LHCN-M2 (cell line): ENCODE data around the gene GALE. TPM values are rescaled to one million over a fixed set of nuclear protein-coding genes. Genes with fewer than 3 reads are reported as not detected.
"Not testable (repeated sequence)": the region's sequence is repeated elsewhere in the genome, so short reads cannot be mapped to it uniquely, and the experiment has no call there.

Experiments used
- DNase-seq: peaks from one replicate; pipeline ENCODE4 v3.0.0-alpha.2; 2012; ENCODE audit warnings: low read depth
- polyA plus RNA-seq: library from polyadenylated mRNA; unstranded; fragments of >200 nt; gene quantifications from one replicate; pipeline ENCODE4 v1.2.1, GENCODE V29; 2012; ENCODE audit warnings: missing spikeins
- total RNA-seq: library from RNA; depleted of rRNA; stranded (reverse); fragments of >200 nt; gene quantifications from 2 replicates; pipeline ENCODE4 v1.2.3, GENCODE V29; 2014; rRNA removed

The GALE gene
- total RNA-seq = 65.3 and 67.6 TPM in 2 replicates
- polyA plus RNA-seq = 42.5 TPM

DNA sequence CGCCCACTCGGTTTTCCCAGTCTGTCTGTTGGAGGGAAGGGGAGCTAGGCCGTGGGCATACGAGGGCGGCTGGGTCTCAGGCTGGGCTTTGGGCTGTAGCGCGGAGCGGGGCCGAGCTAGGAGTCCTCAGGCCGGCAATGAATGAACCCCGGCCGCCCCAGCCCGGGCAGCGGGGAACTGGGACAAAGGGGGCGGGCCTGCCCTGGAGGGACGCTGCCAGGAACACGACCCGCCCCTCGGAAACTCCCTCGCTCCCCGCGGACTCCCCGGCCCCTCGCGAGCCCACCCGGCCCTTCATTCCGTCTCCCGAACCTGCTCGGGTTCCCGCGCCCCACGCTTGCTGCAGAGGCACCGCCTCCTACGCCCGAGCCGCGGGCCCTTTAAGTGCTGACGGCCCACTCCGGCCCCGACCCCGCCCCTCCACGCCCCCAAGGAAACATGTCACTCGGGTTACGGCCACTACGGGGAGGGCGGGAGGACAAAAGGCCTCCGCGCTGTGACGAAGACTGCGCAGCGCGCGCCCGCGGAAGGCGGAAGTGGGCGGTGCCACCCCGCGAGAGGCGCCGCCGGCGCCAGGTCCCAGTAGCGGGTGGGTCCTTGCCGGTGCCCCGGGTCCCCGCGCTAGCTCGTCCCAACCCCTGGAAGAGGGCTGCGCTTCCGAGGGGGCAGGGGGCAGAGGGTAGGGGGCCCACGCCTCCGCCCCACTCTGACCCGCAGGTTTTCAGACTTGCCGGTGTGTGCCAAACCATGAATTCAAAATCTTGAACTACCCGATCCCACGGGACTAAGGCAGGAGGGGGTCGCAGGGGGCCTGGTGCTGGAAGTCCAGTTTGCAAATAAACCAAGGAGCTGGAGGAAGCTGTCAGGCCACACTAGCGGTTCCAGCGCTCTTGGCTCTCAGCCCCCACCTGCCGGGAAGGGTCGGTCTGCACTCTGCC, at the start of gene GALE:
GALE (minus strand) TSS at position 355 of the 938 bp plus-strand sequence. CDS start 1,747 bp downstream, outside the sequence.
- DNase-seq = peak; percentile 92

DNA sequence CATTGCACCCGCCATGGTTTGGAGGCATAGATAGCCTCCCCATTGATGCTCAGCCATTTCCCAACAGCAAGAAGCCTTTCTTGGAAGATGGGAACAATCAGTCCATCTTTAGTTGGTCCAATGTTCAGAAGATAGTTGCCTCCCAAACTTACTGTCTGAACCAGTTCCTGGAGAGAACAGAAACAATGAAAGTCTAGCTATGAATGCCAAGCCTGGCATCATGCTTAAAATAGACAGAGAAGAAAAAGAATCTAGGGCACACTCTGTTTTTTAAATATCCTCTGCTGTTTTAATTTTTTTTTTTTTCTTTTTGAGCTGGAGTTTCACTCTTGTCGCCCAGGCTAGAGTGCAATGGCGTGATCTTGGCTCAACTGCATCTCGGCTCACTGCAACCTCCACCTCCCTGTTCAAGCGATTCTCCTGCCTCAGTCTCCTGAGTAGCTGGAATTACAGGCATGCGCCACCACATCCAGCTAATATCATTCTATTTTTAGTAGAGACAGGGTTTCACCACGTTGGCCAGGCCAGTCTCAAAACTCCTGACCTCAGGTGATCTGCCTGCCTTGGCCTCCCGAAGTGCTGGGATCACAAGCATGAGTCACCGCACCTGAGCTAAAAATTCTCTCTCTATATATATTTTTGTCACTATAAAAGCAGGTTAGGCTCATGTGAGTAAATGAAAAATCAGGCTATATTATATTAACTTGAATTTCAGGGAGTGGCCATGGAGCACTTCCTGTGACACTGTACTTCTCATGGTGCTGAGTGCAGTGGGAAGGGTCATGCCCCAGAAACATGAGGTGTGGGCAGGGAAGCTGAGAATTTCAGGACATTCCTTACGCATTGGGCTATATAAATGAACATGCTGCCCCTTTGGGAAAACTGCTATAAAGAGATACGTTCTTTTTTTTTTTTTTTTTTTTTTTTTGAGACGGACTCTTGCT, 48.4 kb upstream of the GALE start:
- DNase-seq = no peak

DNA sequence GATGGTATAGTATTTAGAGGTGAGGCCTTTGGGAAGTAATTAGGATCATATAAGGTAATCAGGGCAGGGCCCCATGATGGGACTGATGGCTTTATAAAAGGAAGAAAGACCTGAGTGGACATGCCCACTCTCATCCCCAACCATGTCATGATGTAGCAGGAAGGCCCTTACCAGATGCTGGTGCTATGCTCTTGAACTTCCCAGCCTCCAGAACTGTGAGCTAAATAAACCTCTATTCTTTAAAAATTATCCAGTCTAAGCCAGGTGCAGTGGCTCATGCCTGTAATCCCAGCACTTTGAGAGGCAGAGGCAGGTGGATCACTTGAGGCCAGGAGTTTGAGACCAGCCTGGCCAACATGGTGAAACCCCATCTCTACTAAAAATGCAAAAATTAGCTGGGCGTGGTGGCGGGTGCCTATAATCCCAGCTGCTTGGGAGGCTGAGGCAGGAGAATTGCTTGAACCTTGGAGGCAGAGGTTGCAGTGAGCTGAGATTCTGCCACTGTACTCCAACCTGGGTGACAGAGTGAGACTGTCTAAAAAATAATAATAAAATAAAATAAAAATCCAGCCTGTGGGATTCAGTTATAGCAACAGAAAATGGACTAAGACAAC, 47.0 kb upstream of the GALE start:
- not testable (repeated sequence) for DNase-seq

DNA sequence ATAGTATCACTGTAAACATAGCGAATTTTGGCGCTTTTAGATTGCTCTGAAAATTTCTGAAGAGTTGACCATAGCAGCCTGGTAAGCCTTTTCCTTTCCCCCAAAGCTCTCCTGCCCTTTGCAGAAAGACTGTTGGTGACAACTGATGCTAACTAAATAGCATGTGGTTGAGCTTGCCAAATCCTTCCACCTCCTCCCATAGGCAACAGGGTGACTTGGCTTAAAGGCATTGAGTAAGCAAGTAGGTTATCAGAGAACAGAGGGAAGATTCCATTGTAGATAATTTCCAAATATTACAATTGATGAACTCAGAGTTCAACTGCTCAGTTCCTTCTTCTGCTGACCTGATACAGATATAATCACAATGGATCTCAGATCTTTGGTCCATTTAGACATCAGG, 44.6 kb upstream of the GALE start:
- DNase-seq = no peak

DNA sequence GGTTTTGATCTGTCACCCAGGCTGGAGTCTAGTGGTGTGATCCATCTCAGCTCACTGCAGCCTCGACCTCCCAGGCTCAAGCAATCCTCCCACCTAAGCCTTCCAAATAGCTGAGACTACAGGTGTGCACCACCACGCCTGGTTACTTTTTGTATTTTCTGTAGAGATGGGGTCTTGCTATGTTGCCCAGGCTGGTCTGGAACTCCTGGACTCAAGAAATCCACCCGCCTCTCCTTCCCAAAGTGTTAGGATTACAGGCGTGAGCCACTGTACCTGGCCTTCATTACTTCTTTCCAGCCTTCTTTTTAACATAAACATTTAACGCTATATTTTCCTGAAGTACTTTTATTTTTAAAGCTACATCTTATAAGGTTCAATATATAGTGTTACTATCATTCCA, 43.1 kb upstream of the GALE start:
- no peak for DNase-seq

DNA sequence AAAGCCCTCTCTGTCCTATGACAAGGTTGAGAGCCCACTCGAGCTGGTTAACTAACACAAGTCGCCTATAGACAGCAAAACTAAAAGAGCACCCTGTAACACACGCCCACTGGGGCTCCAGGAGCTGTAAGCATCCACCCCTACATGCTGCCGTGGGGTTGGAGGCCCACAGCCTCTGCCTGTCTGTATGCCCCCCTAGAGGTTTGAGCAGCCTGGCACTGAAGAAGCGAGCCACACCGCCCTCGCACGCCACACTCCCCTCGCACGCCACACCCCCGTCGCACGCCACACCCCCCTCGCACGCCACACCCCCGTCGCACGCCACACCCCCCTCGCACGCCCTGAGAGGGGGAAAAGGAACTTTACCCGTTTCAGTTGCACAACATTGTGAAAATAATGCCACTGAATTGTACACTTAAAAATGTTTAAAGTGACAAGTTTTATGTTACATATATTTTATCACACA, 37.9 kb upstream of the GALE start:
- DNase-seq = peak; percentile 45

DNA sequence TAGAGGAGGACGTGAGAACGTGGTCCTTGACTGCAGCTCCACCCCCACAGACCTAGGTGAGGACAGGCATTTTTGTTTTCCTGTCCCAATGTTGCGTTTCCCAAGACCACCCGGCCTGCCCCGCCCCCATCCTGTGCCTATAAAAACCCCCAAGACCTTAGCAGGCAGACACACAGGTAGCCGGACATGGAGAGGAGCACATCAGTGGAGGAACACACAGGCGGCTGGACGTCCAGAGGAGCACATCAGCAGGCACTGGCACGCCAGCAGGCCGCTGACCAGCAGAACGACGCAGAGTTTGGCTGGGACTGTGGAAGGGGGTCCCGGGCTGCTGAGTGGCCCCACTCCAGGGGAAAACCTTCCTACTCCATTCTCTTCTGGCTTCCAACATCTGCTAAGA, 37.4 kb upstream of the GALE start:
- no peak for DNase-seq

DNA sequence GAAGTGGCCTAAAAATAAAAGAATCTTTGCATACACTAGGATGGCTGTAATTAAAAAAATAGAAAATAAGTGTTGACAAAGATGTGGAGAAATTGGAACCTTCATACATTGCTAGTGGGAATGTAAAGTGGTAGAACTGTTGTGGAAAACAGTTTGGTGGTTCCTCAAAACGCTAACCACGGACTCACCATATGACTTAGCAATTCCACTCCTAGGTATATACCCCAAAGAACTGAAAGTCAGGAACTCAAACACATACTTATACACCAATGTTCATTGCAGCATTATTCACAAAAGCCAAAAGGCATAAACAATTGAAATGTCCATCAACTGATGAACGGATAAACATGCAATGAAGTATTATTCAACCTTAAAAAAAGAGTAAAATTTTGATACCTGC, 35.5 kb upstream of the GALE start:
- no peak for DNase-seq

DNA sequence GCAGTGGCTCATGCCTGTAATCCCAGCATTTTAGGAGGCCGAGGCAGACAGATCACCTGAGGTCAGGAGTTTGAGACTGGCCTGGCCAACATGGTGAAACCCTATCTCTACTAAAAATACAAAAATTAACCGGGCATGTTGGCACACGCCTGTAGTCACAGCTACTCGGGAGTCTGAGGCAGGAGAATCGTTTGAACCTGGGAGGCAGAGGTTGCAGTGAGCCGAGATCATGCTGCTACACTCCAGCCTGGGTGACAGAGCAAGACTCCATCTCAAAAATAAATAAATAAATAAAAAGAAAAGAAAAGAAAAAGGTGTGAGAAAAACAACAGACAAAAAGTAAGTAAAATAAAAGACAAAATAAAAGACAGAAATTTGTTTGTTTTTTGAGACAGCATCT, 33.6 kb upstream of the GALE start:
- DNase-seq = not testable (repeated sequence)

DNA sequence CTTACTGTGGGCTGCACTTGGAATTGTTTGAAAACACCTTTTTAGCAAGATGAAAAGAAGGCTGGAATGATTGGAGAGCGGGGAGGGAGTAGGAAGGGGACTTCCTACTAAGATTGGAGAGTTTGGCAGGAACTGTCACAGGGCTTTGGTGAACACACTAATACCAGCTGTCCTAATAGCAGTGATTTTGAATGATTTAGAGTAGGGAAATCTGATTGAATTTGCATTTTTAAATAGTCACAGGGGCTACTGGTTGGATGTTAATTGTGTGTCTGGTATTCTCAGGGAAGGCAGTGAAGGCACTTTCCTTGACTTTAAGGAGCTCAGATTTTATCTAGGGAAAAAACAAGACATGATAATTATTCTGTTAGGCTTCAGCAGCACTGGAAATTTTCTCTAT, 27.2 kb upstream of the GALE start:
- no peak for DNase-seq

DNA sequence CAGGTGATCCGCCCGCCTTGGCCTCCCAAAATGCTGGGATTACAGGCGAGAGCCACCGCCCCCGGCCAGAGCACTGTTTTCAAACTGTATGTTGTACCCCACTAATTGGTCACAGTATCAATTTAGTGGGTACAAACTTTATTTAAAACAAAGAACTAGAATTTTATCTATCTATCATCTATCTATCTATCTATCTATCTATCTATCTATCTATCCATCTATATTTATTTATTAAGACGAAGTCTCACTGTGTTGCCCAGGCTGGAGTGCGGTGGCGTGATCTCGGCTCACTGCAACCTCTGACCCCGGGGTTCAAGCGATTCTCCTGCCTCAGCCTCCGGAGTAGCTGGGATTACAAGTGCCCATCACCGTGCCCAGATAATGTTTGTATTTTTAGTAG, 26.0 kb upstream of the GALE start:
- not testable (repeated sequence) for DNase-seq

DNA sequence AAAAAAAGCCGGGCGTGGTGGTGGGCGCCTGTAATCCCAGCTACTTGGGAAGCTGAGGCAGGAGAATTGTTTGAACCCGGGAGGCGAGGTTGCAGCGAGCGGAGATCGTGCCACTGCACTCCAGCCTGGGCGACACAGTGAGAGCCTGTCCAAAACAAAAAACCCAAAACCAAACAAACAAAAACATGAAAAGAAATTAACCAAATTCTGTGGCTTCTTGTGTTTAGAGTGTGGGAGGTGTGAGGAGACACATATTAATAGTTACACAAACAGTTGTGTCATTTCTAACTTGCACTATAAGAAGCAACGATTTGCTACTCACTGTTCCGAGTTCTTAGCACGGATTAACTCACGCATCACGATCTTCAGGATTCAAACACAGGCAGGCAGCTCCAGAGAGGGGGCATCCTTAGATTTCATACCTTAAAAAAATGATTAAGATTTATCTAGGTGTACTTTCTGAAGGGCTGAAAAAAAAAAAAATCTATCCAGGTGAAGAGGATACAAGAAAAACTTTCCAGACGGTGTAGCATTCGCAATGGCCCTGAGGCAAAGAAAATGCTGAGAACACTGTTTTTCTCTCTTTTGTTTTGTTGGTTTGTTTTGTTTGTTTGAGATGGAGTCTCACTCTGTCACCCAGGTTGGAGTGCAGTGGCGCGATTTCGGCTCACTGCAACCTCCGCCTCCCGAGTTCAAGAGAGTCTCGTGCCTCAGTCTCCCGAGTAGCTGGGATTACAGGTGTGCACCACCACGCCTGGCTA, 25.4 kb upstream of the GALE start:
- DNase-seq = no peak

DNA sequence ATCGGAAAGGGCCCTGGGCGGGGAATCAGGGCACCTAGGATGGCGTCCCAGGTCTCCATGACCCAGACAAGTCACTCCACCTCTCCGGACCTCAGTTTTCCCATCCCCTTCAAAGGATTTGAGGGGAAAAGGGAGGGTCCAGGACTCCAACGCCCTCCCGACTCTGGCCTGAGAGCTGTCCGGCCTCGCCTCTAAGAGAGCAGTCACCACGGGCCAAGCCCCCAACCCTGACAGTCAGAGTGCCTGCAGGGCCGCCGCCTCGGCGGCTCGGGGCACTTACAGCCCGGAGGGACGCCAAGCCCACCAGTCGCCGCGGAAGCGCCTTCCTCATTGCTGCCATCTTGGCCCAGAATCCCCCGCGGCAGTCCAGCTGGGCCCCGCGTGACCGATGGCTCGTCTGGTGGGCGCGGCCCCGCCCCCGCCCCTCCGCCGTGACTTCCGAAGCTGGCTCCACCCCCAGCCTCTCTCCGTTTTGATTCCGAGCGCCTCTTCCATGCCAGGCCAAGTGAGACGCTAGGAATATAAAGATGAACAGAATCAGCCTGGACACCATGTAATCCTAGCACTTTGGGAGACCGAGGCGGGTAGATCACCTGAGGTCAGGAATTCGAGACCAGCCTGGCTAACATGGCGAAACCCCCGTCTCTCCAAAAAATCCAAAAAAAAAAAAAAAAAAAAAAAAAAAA, 24.7 kb upstream of the GALE start, which contains the start of gene HMGCL:
HMGCL (minus strand) TSS at position 354 of the 686 bp plus-strand sequence; CDS start at position 340, 14 bp downstream.
- DNase-seq = peak; percentile 82

DNA sequence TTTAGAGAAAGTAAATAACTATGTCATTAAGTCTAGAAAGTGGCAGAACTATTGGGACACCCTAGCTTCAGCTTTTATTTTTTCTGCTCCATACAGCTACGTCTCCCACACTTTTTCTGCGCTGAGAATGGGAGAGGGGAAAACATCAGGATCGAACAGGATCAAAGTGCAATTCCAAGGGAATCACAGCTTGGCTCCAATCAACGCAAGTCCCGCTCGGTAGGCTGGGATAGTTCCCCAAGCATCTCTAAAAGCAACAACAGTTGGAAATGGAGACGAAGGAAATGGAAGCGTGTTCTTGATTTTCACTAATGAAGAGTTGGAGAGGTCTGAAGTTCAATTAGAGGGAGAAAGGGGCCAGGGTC, 24.1 kb upstream of the GALE start:
- no peak for DNase-seq

DNA sequence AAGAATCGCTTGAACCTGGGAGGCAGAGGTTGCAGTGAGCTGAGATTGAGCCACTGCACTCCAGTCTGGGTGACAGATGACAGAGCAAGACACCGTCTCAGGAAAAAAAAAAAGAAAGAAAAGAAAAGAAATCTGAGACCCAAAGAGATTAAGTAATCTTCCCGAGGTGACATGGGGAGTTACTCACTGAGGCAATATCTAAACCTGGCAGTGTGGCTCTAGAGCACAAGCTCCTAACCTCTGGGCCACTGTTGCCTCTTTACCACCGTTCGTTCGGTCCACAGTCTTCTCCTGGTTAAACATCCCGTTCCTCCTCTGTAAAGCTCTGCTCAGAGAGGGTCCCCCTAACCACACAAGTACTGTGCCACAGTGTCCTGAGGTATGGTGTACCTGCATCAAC, 23.2 kb upstream of the GALE start:
- DNase-seq = no peak

DNA sequence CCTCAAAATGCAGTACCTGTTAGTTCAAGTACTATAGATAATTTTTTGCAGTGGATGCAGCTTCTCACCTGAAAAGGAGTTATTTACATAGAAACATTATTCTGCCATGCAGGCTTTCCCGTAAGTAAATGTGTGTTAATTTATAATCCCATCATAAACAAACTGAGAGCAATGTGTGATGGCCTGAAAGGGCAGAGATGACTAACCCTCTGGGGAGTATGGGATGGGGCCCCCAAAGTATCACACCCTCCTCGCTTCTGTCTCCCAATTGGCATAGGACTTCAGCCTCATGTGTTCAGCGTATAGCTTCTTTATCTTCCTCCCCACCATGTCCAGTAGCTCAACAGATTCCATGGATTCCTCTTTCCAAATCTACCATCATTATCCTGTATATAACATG, 17.1 kb upstream of the GALE start:
- no peak for DNase-seq

DNA sequence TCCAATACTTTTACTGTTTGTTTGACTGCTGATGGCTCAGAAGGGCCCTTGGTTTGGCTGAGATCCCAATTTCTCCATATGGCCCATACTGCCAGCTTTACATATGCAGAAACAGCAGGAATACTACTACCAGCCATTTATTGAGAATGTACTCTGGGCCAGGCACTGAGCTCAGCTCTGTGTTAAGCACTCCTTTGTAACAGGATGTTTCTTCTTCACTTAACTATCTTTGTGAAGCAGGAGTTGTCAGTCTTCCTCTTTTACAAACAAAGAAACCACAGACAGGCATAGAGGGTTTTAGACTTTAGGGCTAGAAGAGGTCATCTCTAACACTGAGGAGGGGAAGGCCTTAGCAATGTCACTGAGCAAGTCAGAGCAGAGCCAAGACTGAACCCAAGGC, 16.4 kb upstream of the GALE start:
- DNase-seq = no peak

DNA sequence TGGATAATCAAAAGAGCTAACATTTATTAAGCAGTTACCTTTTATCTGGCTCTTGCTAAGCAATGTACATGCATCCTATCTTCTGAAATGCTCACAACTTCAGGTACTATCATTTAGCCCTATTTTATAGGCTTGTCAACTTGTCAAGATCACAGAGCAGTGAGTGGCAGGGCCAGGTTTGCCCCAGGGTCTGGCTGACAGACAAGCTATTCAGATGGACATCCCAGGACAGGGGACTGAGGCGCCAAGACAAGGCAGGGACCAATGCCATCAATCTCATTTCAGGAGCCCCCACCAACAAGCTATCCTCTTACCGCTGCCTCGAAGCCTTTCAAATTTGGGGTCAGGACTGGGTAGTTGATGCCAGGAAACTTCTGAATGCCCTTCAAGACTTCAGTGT, 15.8 kb upstream of the GALE start:
- no peak for DNase-seq

DNA sequence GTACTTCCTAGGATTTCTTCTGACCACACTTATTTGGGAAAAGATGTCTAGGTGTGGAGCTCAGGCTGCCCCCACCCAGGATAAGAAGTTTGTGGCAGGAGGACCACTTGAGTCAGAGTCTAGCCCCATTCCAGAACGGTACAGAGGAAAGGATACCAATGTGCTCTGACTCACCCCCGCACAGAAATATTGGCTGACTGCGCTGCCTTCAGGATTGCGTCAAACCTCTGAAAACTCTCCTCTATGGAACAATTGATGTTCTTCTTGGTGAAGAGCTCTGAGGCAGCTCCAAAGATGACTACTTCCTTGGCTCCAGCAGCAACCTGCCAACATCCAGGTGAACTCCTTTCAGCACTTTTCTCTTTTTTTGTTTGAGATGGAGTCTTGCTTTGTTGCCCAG, 13.5 kb upstream of the GALE start:
- DNase-seq = no peak

DNA sequence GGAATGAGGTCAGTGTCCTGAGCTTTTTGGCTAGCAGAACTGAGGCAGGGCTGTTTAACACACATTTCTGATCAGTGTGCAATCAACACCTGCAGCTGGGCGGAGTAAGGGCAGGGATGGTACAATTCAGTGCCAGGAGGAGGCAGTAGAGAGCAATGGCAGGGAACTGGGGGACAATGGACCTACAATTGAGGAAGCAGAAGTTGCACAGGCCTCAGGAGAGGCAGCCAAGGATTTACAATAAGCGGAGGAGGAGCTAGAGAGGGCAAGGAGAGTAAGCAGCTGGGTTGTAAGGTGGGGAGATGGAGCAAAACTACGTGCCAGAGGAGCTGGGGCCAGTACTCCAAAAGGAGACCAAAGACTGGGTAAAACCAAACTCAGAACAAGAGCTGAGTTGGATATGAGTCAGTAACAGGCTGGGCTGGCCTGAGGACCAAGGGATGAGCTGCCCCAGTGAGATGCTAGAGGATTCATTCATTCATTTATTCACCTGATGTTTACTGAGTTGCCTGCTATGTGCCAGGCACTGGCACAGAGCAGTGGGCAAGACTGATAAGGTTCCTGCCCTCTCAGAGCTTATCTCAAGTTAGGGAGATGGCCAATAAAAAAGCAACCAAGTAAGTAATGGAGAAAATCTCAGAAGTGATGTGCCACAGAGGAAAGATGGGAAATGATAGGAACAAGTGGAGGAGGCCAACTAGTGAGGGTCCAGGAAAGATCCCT, 10.4 kb upstream of the GALE start:
- DNase-seq = no peak
